ENCODE results near the gene PRDX1.
"Not testable (repeated sequence)": the region's sequence is repeated elsewhere in the genome, so short reads cannot be mapped to it uniquely, and the experiment has no call there.

- TF ChIP-seq, protein P1, sequence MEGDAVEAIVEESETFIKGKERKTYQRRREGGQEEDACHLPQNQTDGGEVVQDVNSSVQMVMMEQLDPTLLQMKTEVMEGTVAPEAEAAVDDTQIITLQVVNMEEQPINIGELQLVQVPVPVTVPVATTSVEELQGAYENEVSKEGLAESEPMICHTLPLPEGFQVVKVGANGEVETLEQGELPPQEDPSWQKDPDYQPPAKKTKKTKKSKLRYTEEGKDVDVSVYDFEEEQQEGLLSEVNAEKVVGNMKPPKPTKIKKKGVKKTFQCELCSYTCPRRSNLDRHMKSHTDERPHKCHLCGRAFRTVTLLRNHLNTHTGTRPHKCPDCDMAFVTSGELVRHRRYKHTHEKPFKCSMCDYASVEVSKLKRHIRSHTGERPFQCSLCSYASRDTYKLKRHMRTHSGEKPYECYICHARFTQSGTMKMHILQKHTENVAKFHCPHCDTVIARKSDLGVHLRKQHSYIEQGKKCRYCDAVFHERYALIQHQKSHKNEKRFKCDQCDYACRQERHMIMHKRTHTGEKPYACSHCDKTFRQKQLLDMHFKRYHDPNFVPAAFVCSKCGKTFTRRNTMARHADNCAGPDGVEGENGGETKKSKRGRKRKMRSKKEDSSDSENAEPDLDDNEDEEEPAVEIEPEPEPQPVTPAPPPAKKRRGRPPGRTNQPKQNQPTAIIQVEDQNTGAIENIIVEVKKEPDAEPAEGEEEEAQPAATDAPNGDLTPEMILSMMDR (IDR thresholded peaks at IDR 0.05): not testable (repeated sequence)
- not testable (repeated sequence) for TF ChIP-seq POLR2A (IDR thresholded peaks at IDR 0.05)
Observed at GRCh38 chr1:45467353-45467752, 54.3 kb downstream of the PRDX1 start.
